GM18499 (cell line): ENCODE data around the gene ZRANB2.
A peak's percentile ranks its signal among the peaks of the same experiment; 100 is the strongest.

Experiments
- ATAC-seq: cut with Tn5 transposase; IDR thresholded peaks from one replicate; pipeline ENCODE4 v1.9.1; 2021; ENCODE audit warnings: moderate number of reproducible peaks; ENCODE audit not compliant: insufficient read depth, unreplicated experiment

The ZRANB2 gene

GRCh38 chr1:71071720-71072119 is 9.1 kb downstream of the ZRANB2 start:
- no peak for ATAC-seq

DNA sequence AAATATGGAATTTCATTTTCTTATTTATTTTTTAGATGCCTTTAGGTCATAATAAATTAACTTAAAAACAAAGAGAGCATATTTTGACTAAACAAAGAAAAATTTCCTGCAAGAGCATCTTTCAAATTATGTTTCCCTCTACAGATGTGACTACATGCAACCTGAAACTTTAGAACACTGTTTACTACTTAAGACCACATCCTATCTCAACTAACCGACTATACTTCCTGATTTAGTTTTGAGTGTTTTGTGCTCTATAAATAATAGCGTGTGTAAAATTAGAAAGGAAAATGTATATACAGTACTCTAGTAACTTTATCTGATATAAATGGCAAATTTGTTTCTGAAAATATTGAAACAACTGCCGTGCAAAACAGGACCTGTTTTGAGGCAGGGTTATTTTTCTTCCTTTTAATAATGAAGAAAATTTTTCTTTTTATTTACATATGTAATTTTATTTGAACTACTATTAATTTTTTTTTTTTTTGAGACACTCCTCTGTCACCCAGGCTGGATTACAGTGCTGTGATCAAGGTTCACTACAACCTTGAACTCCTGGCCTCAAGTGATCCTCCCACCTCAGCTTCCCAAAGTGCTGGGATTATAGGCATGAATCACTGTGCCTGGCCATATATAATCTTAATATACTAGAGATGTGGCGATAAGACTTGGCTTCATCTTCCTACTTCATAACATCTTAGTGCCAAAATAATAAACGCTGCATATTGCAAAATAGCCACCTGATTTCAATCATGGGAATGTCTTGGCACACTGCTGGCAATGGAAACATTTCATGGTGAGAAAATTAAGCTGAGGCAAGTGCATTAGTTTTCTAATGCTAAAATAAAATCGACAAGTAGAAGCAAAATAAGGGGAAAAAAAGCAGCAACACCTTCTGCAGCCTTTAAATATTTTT is 12.3 kb downstream of the ZRANB2 start:
- ATAC-seq = peak; percentile 86

GRCh38 chr1:71054791-71055190 is 26.0 kb downstream of the ZRANB2 start:
- no peak for ATAC-seq

DNA sequence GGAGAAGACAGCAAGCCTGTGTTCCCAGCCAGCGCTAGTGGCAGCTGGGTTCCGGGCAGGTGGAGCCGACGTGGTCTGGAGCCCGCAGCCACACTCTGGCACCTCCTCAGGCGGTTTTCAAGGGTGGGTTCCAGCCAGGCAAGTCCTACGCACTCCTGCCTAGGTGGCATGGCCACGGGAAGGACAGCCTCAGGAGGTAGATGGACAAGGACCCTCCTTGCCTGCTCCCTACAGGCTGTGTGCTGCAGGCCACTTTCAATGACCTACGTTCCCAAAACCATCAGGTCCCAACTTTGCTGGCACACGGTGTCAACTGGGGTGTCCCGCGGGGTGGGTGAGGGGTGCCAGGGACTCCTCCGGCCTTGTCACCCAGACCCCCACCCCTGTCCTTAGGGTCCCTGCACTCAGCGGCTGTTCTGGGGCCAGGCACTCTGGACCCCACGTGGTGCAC is 26.5 kb downstream of the ZRANB2 start:
- no peak for ATAC-seq

DNA sequence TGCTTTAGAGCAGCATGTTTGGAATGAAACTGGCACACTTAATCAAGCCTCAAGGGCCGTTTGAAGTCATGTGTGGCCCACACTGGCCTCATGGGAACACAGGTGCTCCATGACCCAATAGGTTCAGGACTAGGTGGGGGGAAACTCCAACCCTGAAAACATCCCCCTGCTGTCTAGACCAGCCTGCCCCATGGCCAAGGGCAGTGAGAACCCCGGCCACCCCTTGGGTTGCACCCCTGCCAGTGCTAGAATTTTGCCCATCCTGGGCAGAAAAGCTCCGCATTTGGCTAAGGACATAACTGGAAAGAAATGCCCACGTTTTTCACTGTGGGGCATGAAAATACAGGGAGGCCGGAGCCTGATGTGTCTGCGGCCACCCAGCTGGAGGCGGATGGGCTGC is 27.1 kb downstream of the ZRANB2 start:
- ATAC-seq = no peak

DNA sequence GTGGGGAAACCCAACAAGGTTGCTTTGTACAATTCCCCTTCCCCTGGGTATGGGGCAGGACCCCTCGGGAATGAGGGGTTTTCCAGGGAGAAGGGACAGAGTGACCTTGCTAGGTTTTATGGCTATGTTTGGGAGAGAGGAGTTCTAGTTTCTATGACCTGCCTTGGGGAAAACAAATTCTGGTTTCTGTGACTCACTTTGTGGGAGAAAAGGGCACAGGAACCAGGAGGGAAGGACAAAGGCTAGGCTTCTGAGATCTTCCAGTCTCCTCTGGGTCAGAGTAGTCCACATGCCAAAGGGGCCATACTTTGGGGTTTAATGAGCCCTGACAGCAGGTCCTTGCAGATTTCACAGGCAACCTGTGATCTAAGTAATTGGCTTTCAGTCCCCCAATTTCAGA is 27.7 kb downstream of the ZRANB2 start:
- ATAC-seq = no peak

DNA sequence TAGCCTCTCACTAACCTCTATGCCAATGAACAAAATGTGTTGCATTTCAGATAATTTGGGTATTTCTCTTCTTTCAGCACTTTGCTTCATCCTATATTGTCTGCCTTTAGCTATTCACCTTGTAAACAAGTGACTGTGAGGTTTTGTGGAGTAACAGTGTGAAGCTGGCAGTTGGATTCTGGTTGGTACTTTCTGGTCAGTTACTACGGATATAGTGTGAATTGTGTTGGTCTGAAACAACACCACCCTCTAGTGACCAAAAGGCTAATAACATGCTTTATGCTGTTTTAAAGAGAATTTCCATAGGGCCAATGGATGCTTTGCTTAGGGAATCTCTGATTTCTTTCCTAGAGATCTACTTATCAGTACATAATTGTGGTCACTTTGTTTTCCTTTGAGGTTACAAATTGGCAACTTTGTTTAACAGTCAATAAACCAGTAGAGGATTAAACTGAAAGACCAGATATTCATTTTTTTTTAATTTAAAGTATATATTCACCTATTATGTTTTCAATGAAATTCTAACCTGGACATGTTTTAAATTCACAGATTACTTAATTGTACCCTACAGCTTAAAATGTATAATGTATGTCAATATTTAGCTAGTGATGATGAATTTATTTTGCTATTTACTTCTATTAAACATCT is 30.8 kb downstream of the ZRANB2 start:
- peak; percentile 53 for ATAC-seq

- no peak for ATAC-seq
Measured at GRCh38 chr1:71047635-71048607, 32.9 kb downstream of the ZRANB2 start, which contains the start of gene PTGER3. PTGER3 (minus strand) TSS chr1:71047816; CDS start chr1:71047577, 239 bp downstream.

DNA sequence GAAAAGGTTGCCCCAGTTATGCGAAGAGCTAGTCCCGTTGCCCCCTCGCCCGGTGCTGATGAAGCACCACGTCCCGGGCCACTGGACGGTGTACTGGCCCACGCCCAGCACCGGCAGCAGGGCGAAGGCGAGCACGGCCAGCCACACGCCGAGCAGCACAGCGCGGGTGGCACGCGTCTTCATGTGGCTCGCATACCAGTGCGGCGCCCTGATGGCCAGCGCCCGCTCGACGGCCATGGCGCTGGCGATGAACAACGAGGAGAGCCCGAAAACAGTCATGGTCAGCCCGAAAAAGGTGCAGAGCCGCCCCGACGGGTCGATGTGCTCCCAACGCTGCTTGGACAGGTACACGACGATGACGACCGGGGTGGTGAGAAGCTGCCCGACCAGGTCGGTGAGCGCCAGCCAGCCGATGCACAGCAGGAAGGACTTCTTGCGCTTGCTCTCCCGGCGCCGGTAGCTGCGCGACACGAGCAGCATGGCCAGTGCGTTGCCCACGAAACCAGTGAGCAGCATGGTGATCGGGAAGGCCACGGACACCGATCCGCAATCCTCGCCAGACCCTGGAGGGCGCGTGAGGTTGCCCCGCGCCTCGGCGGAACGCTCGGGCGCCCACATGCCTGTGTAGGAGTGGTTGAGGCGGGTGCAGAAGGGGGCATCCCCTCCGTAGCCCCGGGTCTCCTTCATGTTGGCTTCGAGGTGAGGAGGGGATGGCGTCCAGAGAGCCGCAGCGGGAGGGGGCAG is 33.8 kb downstream of the ZRANB2 start:
- ATAC-seq = no peak

DNA sequence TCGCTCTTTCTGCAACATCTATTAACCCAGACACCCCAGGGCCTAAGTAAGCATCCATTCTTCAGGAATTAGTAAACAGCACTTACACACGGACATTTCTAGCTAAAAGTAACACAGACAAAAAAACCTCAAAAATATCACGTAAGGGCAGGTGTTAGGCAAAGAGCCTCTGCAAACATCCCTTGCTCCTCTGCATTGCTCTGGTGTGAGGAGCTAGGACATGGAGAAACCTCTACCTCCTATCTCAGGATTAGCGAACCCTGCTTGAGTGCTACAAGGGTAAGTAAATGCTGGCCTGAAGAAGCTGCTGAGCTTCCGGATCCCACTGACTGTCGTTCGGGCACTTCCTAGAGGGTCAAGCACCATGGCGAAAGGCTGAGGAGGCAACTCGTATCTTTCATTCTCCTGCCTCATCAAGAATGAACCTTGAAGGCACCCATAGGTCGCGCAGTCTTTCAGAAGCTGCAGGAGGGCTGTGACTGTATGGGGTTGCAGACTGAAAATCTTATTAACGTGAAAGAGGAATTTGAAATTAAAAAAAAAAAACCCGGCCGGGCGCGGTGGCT is 35.3 kb downstream of the ZRANB2 start:
- ATAC-seq = no peak

DNA sequence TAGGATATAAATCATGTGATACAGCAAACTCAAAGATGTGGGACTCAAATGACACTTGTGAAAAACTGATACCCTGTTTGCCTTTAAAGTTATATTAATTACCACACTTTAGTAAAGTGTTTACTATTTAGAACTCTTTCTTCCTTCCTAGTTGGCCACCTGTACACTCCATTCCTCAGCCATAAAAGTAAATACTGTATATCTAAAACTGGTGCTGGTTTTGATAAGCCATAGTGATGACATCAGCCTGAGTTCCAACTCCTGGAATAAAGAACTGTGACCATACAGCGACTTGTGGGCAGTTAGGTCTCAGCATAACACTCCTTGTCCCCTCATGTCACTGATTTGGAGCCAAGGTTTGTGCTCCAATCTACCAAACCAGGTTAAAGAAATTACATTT is 36.0 kb downstream of the ZRANB2 start:
- no peak for ATAC-seq

GRCh38 chr1:71043065-71043464 is 37.8 kb downstream of the ZRANB2 start:
- no peak for ATAC-seq

DNA sequence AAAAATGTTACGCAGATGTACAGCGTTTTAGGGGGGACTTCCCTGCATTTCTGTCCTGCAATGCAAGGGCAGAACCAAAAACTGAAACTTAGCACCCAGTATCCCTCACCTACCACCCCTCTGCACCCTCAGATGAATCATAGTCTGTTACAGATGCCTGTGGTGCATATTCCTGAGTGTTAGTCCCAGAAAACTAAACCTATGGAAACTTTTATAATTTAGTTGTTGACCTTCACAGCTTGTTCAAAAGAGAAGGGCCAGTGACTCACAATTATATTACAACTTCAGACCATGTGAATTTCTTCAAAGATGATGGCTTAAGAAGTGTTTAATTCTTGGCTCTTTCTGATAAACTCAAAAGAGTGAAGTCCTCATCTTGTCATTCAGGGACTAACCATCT is 39.0 kb downstream of the ZRANB2 start:
- no peak for ATAC-seq

DNA sequence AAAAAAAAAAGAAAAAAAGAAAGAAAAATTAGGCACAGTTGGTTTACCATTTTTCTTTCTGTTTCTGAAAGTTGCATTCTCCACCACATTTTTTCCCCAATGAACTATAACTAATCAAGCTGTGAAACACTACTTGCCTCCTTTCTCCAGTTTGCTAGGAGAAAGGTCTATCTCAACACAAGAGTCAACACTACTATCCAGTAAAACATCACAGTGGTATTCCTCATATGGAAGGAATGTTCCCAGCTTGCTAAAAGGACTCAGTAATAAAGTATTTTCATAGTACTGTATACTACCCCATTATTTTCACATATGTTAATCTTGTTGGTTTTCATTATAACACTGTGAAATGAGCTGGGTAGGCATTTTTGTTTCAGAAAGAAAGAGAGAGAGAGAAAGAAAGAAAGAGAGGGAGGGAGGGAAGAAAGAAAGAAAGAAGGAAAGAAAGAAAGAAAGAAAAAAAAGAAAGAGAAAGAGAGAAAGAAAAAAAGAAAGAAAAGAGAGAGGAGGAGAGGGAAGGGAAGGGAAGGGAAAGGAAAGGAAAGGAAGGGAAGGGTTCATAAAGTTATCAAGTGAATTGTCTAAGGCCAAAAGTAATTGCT is 41.1 kb downstream of the ZRANB2 start:
- no peak for ATAC-seq

DNA sequence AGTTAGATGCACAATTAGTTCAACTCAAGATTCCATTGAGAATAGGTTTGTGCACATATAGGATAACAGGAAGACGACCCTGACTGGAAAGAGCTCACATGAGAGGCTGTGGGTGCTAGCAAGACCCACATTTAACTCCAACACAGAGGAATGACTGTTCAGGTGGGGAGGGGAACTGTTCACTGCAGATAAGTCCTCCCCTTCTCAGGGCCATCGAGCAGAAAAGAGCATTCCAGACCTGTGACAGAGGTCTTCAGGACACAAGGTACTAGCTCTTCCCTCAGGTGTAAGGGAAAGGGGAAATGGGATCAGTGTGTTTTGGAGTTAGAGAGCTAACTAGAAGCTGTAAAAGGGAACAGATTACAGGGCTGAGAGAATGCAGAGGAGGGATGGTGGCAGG is 41.9 kb downstream of the ZRANB2 start:
- no peak for ATAC-seq

- ATAC-seq = no peak
Measured at GRCh38 chr1:71037829-71038620, 42.8 kb downstream of the ZRANB2 start.

GRCh38 chr1:71037066-71037465 is 43.8 kb downstream of the ZRANB2 start:
- no peak for ATAC-seq

GRCh38 chr1:71033136-71033535 is 47.7 kb downstream of the ZRANB2 start:
- no peak for ATAC-seq
